ENCODE data around the gene THAP2.
"Not testable (repeated sequence)": the region's sequence is repeated elsewhere in the genome, so short reads cannot be mapped to it uniquely, and the experiment has no call there.

Gene THAP2

DNA sequence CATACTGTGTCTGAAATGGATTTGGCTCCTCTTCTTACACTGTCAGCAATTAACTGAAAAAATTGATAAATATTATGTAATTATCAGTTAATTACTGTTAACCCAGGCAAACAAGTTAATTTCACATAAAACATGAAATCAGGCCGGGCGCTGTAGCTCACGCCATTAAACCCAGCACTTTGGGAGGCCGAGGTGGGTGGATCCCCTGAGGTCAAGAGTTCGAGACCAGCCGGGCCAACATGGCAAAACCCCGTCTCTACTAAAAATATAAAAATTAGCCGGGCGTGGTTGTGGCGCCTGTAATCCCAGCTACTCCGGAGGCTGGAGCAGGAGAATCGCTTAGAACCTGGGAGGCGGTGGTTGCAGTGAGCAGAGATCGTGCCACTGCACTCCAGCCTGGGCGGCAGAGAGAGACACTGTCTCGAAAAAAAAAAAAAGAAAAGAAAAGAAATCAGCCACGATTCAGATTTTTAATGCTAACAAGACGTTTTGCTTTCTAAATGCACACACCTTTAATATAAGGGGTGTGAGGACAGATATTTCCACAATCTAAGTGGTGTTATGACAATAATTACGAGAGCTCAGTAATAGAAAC is 21.3 kb downstream of the THAP2 start:
- DNase-seq (ENCODE audit: low spot score in 2 of 2): no peak
- Mint-ChIP-seq H3K4me3 (peak overlapping the region; percentile 81), H3K36me3 (peaks cover 3% of the 10 kb centered on the region), H3K27ac (no peak overlapping the region), H3K9me3 (no peaks in the 10 kb centered on the region), H3K4me1 (peaks cover 9% of the 10 kb centered on the region)
- ATAC-seq: no peak

DNA sequence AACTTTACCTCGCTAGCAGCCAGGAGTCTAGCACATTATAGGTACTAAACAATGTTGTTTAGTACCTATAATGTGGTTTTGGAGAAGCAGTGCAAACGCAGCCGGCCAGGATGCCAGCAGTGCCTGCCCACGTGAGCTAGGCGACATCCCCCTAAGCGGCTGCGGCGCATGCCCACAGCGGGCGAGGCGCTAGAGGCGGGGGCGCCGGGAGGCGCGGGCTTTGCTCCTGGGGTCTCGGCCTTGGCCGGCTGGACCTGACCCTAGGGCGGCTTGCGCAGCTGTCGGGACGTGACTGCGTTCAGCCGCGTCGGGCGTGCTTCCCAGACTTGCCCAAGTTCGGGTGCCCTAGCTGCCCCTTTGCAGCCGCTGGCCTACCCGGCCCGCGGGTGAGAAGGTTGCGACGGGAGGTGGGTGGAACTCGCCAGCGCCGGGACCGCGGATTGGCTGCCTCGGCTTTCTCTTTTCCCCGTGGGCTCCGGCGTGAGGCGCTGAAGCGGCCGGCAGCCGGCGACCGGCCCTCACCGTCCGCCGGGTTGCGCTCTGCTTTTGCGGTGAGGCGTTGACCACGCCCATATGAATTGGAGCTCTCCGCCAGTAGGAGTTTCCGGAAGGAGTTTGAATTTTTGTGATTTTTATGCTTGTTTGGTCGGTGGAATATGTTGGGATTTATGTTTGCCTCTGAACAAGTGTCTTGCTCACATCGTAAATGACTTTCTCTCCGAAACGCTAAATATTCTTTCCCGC is 22.0 kb downstream of the THAP2 start, which contains the start of gene TMEM19:
Gene TMEM19, plus strand, starts transcription at position 169 of the 744 bp plus-strand sequence. CDS start 599 bp downstream, outside the sequence.
- H3K4me1 Mint-ChIP-seq: peaks cover 9% of the 10 kb centered on the region
- peaks cover 7% of the 10 kb centered on the region for H3K36me3 Mint-ChIP-seq
- no peaks in the 10 kb centered on the region for H3K9me3 Mint-ChIP-seq
- ATAC-seq (peak; percentile 97), DNase-seq (ENCODE audit: low spot score in 2 of 2) (peak; percentile 69 to 93)
- H3K27ac Mint-ChIP-seq: peak within 1 kb of the TSS; percentile 90
- H3K4me3 Mint-ChIP-seq: peak within 1 kb of the TSS; percentile 81

DNA sequence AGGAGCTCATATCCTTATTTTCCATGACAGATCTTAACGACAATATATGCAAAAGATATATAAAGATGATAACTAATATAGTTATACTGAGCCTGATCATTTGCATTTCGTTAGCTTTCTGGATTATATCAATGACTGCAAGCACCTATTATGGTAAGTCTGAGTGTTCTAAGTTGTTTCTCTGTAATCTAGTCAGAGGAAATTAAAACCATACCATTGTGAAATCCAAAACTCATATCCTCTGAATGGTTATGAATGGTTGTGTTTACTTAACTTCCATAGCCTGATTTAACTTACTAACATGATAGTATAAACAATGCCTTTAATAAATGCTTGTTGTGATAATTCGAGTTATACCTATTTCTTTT is 22.5 kb downstream of the THAP2 start:
- H3K4me3 Mint-ChIP-seq: peak overlapping the region; percentile 81
- DNase-seq (ENCODE audit: low spot score in 2 of 2) (no peak), ATAC-seq (peak; percentile 40)
- peaks cover 7% of the 10 kb centered on the region for H3K36me3 Mint-ChIP-seq
- no peaks in the 10 kb centered on the region for H3K9me3 Mint-ChIP-seq
- H3K4me1 Mint-ChIP-seq: peaks cover 9% of the 10 kb centered on the region
- peak overlapping the region; percentile 90 for H3K27ac Mint-ChIP-seq

DNA sequence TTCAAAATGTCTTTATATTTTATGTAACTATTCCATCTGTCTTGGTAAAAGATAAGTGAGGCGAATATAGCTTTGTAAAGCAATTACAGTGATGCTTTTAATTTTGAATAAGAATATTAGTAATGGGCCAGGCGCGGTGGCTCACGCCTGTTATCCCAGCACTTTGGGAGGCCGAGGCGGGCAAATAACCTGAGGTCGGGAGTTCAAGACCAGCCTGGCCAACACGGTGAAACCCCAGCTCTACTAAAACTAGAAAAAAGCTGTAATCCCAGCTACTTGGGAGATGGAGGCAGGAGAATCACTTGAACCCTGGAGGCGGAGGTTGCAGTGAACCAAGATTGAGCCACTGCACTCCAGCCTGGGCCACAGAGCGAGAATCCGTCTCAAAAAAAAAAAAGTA is 23.1 kb downstream of the THAP2 start:
- not testable (repeated sequence) for H3K36me3 Mint-ChIP-seq; DNase-seq (ENCODE audit: low spot score in 2 of 2); H3K9me3 Mint-ChIP-seq; ATAC-seq; H3K4me1 Mint-ChIP-seq
- H3K27ac Mint-ChIP-seq: peak overlapping the region; percentile 90
- H3K4me3 Mint-ChIP-seq: peak overlapping the region; percentile 81

DNA sequence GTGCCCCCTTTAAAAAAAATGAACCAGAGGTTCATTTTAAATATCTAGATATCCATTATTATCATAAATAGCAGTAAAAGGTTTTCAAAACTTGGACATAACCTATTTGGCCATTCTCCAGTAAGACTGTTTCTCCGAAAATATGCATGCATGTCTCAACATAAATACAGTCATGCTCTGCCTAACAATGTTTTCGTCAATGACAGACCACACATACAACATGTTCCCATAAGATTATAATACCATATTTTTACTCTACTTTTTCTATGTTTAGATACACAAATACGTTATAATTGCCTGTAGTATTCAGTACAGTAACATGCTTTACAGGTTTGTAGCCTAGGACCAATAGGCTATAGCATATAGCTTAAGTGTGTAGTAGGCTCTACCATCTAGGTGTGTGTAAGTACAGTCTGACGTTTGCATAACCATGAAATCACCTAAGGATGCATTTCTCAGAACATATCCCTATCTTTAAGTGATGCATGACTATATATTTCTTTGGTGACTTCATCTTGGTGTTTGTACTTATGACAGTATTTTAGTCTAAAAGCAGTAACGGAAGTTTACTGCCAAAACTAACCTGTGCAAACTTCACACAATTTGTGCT is 25.0 kb downstream of the THAP2 start:
- H3K4me1 Mint-ChIP-seq: peaks cover 13% of the 10 kb centered on the region
- H3K9me3 Mint-ChIP-seq: no peaks in the 10 kb centered on the region
- DNase-seq (ENCODE audit: low spot score in 2 of 2): no peak
- no peak overlapping the region for H3K4me3 Mint-ChIP-seq
- no peak for ATAC-seq
- H3K36me3 Mint-ChIP-seq: peaks cover 7% of the 10 kb centered on the region
- no peak overlapping the region for H3K27ac Mint-ChIP-seq

DNA sequence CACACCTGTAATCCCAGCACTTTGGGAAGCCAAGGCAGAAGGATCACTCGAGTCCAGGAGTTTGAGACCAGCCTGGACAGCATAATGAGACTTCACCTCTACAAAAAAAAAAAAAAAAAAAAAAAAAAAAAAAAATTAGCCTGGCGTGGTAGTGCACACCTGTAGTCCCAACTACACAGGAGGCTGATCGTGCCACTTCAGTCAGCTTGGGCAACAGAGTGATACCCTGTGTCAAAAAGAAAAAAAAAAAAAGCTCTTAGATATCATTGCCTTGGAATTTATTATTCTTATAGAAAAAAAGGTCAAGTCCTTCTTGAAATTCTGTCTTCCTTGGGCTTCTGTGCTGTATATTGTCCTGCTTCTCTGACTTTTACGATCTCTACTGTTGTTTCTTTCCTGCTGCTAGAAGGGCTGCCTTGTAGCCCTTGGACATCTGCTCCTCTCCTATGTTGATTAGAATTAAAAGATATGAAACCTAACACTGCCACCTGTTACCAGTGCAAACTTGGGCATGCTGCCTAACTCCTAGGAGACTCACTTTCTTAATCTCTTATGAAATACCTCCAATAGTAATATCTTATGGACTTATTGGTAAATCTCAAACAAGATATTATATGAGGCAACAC is 27.5 kb downstream of the THAP2 start:
- ATAC-seq (no peak), DNase-seq (ENCODE audit: low spot score in 2 of 2) (no peak)
- Mint-ChIP-seq H3K27ac (no peak overlapping the region), H3K4me1 (peaks cover 16% of the 10 kb centered on the region), H3K36me3 (peaks cover 9% of the 10 kb centered on the region), H3K9me3 (no peaks in the 10 kb centered on the region), H3K4me3 (no peak overlapping the region)

DNA sequence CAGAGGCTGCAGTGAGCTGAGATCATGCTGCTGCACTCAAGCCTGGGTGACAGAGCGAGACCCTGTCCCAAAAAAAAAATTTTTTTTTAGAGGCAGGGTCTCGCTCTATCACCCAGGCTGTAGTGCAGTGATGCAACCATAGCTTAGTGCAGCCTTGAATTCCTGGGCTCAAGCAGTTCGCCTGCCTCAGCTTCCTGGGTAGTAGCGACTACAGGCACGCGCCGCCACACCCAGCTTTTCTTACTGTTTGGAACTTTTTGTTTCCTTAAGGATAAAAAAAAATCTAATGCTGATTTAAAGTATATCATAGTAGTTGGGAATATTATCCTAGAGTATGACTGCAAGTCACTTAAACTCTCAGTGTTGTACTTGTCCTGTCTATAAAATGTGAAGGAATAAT is 29.0 kb downstream of the THAP2 start:
- DNase-seq (ENCODE audit: low spot score in 2 of 2) (no peak), ATAC-seq (no peak)
- Mint-ChIP-seq H3K4me3 (no peak overlapping the region), H3K4me1 (peaks cover 8% of the 10 kb centered on the region), H3K9me3 (no peaks in the 10 kb centered on the region), H3K27ac (no peak overlapping the region), H3K36me3 (peaks cover 24% of the 10 kb centered on the region)

DNA sequence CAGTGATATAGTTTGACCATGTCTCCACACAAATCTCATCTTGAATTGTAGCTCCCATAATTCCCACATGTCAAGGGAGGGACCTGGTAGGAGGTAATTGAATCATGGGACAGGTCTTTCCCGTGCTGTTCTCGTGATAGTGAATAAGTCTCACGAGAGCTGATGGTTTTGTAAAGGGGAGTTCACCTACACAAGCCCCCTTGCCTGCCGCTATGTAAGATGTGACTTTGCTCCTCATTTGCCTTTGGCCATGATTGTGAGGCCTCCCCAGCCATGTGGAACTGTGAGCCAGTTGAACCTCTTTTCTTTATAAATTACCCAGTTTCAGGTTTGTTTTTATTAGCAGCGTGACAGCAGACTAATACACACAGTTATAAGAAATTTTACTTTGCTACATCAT is 29.6 kb downstream of the THAP2 start:
- DNase-seq (ENCODE audit: low spot score in 2 of 2); H3K9me3 Mint-ChIP-seq; ATAC-seq; H3K4me1 Mint-ChIP-seq; H3K4me3 Mint-ChIP-seq: not testable (repeated sequence)
- peak overlapping the region; percentile 41 for H3K27ac Mint-ChIP-seq
- H3K36me3 Mint-ChIP-seq: peaks cover 27% of the 10 kb centered on the region

DNA sequence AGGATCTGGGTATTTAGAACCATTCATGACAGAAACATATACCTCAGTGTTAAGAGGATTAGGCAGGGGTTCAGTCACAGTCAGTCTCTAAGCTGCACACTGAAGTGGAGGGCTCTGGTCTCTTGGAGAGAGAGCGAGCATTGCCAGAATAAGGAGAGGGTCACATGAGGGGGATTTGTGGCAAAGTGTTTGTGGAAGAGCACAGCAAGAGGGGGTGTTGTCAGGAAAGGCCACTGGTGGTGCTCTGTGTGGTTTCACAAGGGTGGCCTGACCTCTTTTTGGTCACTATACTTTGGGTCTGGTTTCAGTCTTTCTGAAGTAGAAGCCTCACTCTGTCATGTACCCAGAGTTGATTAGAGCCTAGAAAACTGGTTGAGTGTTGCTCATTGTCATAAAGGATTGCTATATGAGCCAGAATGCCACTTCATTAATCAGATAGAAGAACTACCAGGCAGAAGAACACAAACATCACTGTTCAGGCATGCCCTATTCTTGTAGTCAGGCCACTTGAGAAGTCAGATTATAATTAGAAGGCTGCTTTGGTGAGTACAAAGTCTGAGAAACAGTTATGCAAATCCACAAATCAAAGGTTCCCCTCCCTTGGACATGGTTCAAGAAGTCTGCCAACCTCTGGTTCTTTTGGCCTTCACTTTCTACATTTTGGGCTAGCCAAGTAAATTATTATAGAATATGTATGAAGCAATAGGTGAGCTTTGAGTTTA is 30.2 kb downstream of the THAP2 start:
- Mint-ChIP-seq H3K4me1 (peaks cover 6% of the 10 kb centered on the region), H3K4me3 (no peak overlapping the region), H3K36me3 (peaks cover 34% of the 10 kb centered on the region), H3K9me3 (no peaks in the 10 kb centered on the region), H3K27ac (peak overlapping the region; percentile 41)
- ATAC-seq: no peak
- DNase-seq (ENCODE audit: low spot score in 2 of 2): no peak

DNA sequence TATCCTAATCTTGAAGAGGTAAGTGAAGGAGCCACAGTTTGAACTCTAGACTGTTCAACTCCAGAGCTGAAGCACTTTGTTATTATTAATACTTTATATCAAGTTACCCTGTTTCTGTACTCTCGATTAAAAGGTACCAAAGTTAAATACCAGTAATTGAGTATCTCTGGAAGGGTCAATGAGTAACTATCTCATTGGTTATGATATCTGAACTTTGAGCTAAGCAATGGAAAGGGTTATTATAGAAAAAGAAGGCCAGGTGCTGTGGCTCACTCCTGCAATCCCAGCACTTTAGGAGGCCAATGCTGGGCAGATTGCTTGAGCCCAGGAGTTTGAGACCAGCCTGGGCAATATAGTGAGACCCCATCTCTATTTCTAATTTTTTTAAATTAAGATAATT is 31.7 kb downstream of the THAP2 start:
- Mint-ChIP-seq H3K4me3 (no peak overlapping the region), H3K27ac (no peak overlapping the region), H3K4me1 (peaks cover 6% of the 10 kb centered on the region), H3K36me3 (peaks cover 42% of the 10 kb centered on the region), H3K9me3 (no peaks in the 10 kb centered on the region)
- ATAC-seq (no peak), DNase-seq (ENCODE audit: low spot score in 2 of 2) (no peak)

DNA sequence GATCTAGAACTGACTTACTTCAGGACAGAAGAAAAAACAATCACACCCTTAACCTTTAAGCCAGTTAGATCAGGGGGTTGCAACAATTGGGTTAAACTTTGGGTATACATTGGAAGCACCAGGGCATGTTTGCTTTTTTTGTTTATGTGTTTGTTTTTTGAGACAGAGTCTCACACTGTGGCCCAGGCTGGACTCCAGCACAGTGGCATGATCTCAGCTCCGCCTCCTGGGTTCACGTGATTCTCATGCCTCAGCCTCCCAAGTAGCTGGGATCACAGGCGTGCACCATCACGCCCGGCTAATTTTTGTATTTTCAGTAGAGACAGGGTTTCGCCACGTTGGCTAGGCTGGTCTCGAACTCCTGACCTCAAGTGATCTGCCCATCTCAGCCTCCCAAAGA is 38.1 kb downstream of the THAP2 start:
- ATAC-seq; H3K9me3 Mint-ChIP-seq; DNase-seq (ENCODE audit: low spot score in 2 of 2); H3K27ac Mint-ChIP-seq; H3K4me1 Mint-ChIP-seq; H3K4me3 Mint-ChIP-seq: not testable (repeated sequence)
- H3K36me3 Mint-ChIP-seq: peaks cover 46% of the 10 kb centered on the region

DNA sequence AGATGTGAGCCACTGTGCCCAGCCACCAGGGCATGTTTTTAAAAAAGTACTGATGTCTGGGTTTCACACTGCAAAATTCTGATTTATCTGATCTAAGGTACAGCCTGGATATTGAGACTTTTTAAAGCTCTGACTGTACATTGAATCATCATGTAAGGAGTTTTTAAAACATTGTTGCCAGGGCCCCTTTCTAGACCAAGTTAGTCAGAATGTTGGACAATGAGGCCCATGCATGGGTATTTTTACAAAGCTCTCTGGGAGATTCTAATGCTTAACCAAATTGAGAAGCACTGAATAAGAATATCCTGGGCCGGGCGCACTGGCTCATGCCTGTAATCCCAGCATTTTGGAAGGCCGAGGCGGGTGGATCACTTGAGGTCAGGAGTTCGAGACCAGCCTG is 38.5 kb downstream of the THAP2 start:
- Mint-ChIP-seq H3K4me3 (no peak overlapping the region), H3K27ac (no peak overlapping the region), H3K9me3 (no peaks in the 10 kb centered on the region), H3K4me1 (no peaks in the 10 kb centered on the region), H3K36me3 (peaks cover 42% of the 10 kb centered on the region)
- DNase-seq (ENCODE audit: low spot score in 2 of 2): no peak
- ATAC-seq: no peak

DNA sequence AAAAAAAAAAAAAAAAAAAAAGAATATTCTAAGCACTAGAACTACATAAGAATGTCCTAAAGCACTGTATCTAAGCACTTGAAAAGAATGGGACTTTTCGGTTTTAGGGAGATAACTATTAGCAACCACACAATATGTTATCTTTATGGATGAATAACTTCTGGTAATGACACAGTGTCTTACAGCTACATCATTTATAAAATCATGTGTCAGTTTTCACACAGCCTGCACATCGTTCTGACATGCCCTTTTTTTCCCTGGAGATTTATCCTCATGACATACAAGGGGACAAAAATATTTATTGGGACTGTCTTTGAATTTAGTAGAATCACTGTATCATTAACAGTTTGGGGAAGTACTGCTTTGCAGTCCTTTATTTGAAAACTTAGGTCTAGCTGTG is 39.1 kb downstream of the THAP2 start:
- no peak overlapping the region for H3K4me3 Mint-ChIP-seq
- H3K27ac Mint-ChIP-seq: no peak overlapping the region
- H3K36me3 Mint-ChIP-seq: peaks cover 36% of the 10 kb centered on the region
- H3K9me3 Mint-ChIP-seq: no peaks in the 10 kb centered on the region
- DNase-seq (ENCODE audit: low spot score in 2 of 2) (no peak), ATAC-seq (no peak)
- H3K4me1 Mint-ChIP-seq: no peaks in the 10 kb centered on the region

DNA sequence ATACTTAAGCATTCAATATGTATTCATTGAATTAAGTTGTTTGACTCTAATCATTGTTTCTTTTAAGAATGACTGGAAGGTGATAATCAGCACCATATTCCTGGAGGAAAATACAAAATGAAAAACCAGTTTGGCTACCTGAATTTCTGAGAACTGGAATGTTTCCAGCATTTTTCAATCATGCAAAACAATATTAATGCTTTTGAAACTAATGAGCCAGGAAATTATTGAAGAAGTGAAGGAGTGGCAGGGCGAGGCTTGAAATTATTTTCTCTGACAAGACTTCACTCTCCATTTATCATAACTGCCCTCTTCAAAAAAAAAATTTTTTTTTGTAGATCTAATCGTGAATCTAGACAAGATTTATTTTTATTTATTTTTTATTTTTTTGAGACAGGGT is 40.8 kb downstream of the THAP2 start:
- ATAC-seq (no peak), DNase-seq (ENCODE audit: low spot score in 2 of 2) (no peak)
- Mint-ChIP-seq H3K4me3 (no peak overlapping the region), H3K4me1 (no peaks in the 10 kb centered on the region), H3K36me3 (peaks cover 20% of the 10 kb centered on the region), H3K9me3 (no peaks in the 10 kb centered on the region), H3K27ac (no peak overlapping the region)

DNA sequence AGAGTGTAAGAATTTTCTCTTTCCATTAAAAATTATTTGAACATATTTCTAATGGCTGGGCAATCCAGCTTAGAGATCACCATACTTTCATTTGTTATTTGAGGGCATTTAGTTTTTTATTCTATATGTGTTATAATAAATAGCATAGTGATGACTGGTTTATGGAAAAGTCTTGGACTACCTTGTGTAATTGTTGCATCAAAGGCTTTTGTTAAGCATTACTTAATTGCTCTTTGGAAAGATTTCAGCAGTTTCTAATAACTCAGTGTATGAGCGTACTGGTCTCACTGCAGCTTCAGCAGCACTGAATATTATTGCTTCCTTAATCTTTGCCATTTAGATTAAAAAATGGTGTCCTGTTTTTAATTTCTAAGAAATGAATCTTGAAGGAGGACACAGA is 44.6 kb downstream of the THAP2 start:
- H3K36me3 Mint-ChIP-seq: peaks cover 6% of the 10 kb centered on the region
- H3K27ac Mint-ChIP-seq: no peak overlapping the region
- H3K4me3 Mint-ChIP-seq: no peak overlapping the region
- H3K4me1 Mint-ChIP-seq: no peaks in the 10 kb centered on the region
- ATAC-seq (no peak), DNase-seq (ENCODE audit: low spot score in 2 of 2) (no peak)
- peaks cover 16% of the 10 kb centered on the region for H3K9me3 Mint-ChIP-seq
